MM.1S (cell line): ENCODE data around the gene LIN28B.

Source experiments
- DNase-seq: peaks from one replicate; pipeline ENCODE4 v3.0.0-alpha.2; 2015
- H2AFZ ChIP-seq: fragments of 300-600 bp; sonication (generic); 2 replicates; pipeline ENCODE4 v1.6.0; 2016; ENCODE audit warnings: antibody characterized with exemption, low read length
- H3F3A ChIP-seq: fragments of 300-600 bp; sonication (generic); 2 replicates; pipeline ENCODE4 v1.6.1; 2016; ENCODE audit warnings: mild to moderate bottlenecking, antibody characterized with exemption, low read length, moderate library complexity, mixed read lengths; ENCODE audit not compliant: insufficient read depth
- H3K27ac ChIP-seq: fragments of 300-600 bp; sonication (generic); 2 replicates; pipeline ENCODE4 v1.5.1; 2016; ENCODE audit warnings: mild to moderate bottlenecking, low read length
- H3K27me3 ChIP-seq: fragments of 300-600 bp; sonication (generic); replicated peaks from 2 replicates; pipeline ENCODE4 v1.6.0; 2016; ENCODE audit warnings: low read length; ENCODE audit not compliant: insufficient read depth
- H3K36me3 ChIP-seq: fragments of 300-600 bp; sonication (generic); replicated peaks from 2 replicates; pipeline ENCODE4 v1.6.1; 2016; ENCODE audit warnings: mild to moderate bottlenecking, low read length, mixed read lengths; ENCODE audit not compliant: insufficient read depth
- H3K4me1 ChIP-seq: fragments of 300-600 bp; sonication (generic); 2 replicates; pipeline ENCODE4 v1.6.1; 2016; ENCODE audit warnings: low read length, mixed read lengths
- H3K4me2 ChIP-seq: fragments of 300-600 bp; sonication (generic); 2 replicates; pipeline ENCODE4 v1.6.0; 2016; ENCODE audit warnings: low read depth, low read length
- H3K4me3 ChIP-seq: fragments of 300-600 bp; sonication (generic); 2 replicates; pipeline ENCODE4 v1.5.1; 2016; ENCODE audit warnings: low read length, mixed read lengths
- H3K79me2 ChIP-seq: fragments of 300-600 bp; sonication (generic); 2 replicates; pipeline ENCODE4 v1.6.1; 2016; ENCODE audit warnings: mixed run types, low read length, mixed read lengths
- H3K9ac ChIP-seq: fragments of 300-600 bp; sonication (generic); 2 replicates; pipeline ENCODE4 v1.6.1; 2016; ENCODE audit warnings: low read length, mixed read lengths
- H3K9me2 ChIP-seq: fragments of 300-600 bp; sonication (generic); replicated peaks from 2 replicates; pipeline ENCODE4 v1.6.1; 2016; ENCODE audit warnings: mild to moderate bottlenecking, low read length, mixed read lengths; ENCODE audit not compliant: insufficient read depth
- H3K9me3 ChIP-seq: fragments of 300-600 bp; sonication (generic); replicated peaks from 2 replicates; pipeline ENCODE4 v1.6.1; 2016; ENCODE audit warnings: mild to moderate bottlenecking, low read length, mixed read lengths; ENCODE audit not compliant: insufficient read depth
- H4K20me1 ChIP-seq: fragments of 300-600 bp; sonication (generic); 2 replicates; pipeline ENCODE4 v1.6.1; 2016; ENCODE audit warnings: mild to moderate bottlenecking, low read length, moderate library complexity, mixed read lengths; ENCODE audit not compliant: insufficient read depth
- EZH2 ChIP-seq: fragments of 300-600 bp; sonication (generic); optimal IDR thresholded peaks from 2 replicates; pipeline ENCODE3; 2017; ENCODE audit warnings: low read depth, mild to moderate bottlenecking, antibody characterized with exemption, low read length, mixed read lengths
- EZH2phosphoT487 ChIP-seq: fragments of 300-600 bp; sonication (generic); IDR thresholded peaks from 2 replicates; pipeline ENCODE4 v1.6.1; 2018; ENCODE audit warnings: antibody characterized with exemption, low read length
- TF ChIP-seq, protein P1 (sequence below): fragments of 300-600 bp; sonication (generic); IDR thresholded peaks from 2 replicates; pipeline ENCODE4 v1.5.1; 2016; ENCODE audit warnings: antibody characterized with exemption, low read length, mixed read lengths

LIN28B gene

DNA sequence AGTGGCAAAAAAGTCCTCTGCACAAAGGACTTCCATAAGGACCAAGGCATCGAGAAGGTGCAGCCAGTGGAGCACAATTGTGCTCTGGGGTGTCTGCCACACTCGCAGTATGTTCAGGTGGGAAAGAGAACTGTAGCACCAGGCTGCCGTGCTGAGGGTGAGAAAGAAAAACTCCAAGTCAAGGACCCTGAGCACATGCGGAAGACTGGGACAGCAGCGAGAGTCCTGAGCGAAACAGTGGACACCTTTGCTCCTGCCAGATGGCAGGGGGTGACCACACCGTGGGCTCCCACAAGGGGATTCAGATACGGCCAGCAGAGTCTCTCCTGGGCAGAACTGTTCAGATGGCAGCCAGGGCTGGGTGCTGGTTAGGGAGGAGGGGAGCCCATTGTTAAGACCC is 149.4 kb downstream of the LIN28B start:
- no peak overlapping the region for H3K9ac ChIP-seq
- TF ChIP-seq EZH2phosphoT487: no peak
- TF ChIP-seq EZH2: no peak
- TF ChIP-seq, protein P1, sequence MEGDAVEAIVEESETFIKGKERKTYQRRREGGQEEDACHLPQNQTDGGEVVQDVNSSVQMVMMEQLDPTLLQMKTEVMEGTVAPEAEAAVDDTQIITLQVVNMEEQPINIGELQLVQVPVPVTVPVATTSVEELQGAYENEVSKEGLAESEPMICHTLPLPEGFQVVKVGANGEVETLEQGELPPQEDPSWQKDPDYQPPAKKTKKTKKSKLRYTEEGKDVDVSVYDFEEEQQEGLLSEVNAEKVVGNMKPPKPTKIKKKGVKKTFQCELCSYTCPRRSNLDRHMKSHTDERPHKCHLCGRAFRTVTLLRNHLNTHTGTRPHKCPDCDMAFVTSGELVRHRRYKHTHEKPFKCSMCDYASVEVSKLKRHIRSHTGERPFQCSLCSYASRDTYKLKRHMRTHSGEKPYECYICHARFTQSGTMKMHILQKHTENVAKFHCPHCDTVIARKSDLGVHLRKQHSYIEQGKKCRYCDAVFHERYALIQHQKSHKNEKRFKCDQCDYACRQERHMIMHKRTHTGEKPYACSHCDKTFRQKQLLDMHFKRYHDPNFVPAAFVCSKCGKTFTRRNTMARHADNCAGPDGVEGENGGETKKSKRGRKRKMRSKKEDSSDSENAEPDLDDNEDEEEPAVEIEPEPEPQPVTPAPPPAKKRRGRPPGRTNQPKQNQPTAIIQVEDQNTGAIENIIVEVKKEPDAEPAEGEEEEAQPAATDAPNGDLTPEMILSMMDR: no peak
- H3K4me2 ChIP-seq: no peak overlapping the region
- H3K36me3 ChIP-seq: no peaks in the 10 kb centered on the region
- no peak for DNase-seq
- H3K4me1 ChIP-seq: peaks cover 17% of the 10 kb centered on the region
- no peak overlapping the region for H3K27ac ChIP-seq
- H3F3A ChIP-seq: peaks cover 16% of the 10 kb centered on the region
- no peaks in the 10 kb centered on the region for H4K20me1 ChIP-seq
- no peaks in the 10 kb centered on the region for H3K79me2 ChIP-seq
- no peaks in the 10 kb centered on the region for H3K9me2 ChIP-seq
- no peak overlapping the region for H3K4me3 ChIP-seq
- H3K27me3 ChIP-seq: no peaks in the 10 kb centered on the region
- no peak overlapping the region for H2AFZ ChIP-seq
- H3K9me3 ChIP-seq: no peaks in the 10 kb centered on the region

DNA sequence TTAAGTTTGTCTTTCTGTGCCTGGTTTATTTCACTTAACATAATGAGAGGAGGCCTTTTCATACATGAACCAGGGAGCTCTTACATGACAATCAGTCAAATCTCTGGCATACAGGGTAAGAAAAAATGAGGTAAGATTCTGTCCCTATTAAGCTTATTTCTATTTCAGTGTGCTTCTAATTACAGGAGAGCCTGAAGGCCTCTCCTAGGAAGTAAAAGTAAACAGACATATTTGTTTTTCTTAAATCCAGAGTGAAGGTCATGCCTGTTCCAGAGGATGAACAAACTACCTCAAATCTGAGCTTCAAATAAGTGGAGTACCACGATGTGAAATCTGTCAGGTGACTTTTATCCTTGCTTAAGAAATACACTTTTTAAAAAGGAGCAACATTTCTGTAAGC is 150.3 kb downstream of the LIN28B start:
- Histone ChIP-seq H3F3A (peaks cover 16% of the 10 kb centered on the region), H3K27me3 (no peaks in the 10 kb centered on the region), H3K9me2 (no peaks in the 10 kb centered on the region), H2AFZ (no peak overlapping the region), H3K79me2 (no peaks in the 10 kb centered on the region), H3K4me2 (no peak overlapping the region), H3K27ac (no peak overlapping the region), H3K36me3 (no peaks in the 10 kb centered on the region), H3K9ac (no peak overlapping the region), H3K9me3 (no peaks in the 10 kb centered on the region), H3K4me3 (no peak overlapping the region), H3K4me1 (peaks cover 21% of the 10 kb centered on the region), H4K20me1 (no peaks in the 10 kb centered on the region)
- no peak for TF ChIP-seq EZH2
- TF ChIP-seq, protein P1: no peak
- TF ChIP-seq EZH2phosphoT487: no peak
- DNase-seq: no peak

DNA sequence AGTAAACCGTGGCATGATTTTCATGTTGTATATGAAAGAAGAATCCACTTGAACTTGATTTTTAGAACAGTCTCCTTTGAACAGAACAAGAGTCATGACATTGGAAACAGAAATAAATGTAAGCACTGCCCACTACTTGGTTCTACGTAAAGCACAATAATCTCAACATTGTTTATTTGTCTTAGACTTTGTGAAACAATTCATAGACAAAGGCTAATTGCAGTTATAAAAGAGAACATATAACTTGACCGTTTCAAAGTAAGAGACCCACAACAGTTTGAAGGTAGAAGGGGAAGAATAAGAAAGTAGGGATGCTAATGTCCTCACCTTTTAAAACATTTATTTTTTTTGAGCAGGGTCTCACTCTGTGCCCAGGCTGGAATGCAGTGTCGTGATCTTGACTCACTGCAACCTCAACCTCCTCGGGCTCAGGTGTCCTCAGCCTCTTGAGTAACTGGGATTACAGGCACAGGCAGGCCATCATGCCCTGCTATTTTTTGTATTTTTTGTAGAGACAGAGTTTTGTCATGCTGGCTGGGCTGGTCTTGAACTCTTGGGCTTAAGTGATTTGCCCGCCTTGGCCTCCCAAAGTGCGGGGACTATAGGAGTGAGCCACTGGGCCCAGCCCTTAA is 151.8 kb downstream of the LIN28B start:
- DNase-seq: no peak
- no peaks in the 10 kb centered on the region for H3K79me2 ChIP-seq
- H3K4me2 ChIP-seq: no peak overlapping the region
- H4K20me1 ChIP-seq: no peaks in the 10 kb centered on the region
- TF ChIP-seq, protein P1: no peak
- no peak for TF ChIP-seq EZH2phosphoT487
- no peak overlapping the region for H2AFZ ChIP-seq
- peaks cover 16% of the 10 kb centered on the region for H3F3A ChIP-seq
- no peak overlapping the region for H3K27ac ChIP-seq
- no peak overlapping the region for H3K4me3 ChIP-seq
- no peaks in the 10 kb centered on the region for H3K9me3 ChIP-seq
- H3K36me3 ChIP-seq: no peaks in the 10 kb centered on the region
- H3K4me1 ChIP-seq: peaks cover 21% of the 10 kb centered on the region
- H3K9me2 ChIP-seq: no peaks in the 10 kb centered on the region
- H3K27me3 ChIP-seq: no peaks in the 10 kb centered on the region
- no peak overlapping the region for H3K9ac ChIP-seq
